ENCODE measurements around the gene SLC9A3. TPM values are rescaled to one million over a fixed set of nuclear protein-coding genes. Genes with fewer than 3 reads are reported as not detected.

Gene SLC9A3
- total RNA-seq, 4 donors from 2014 or later = 3.7 to 5.9 (median 4.3) TPM

GRCh38 chr5:502325-503079 lies 21.7 kb downstream of the SLC9A3 start:
- Histone ChIP-seq H3K27me3 (peaks cover 81% of the 10 kb centered on the region), H3K4me1 (peaks cover 14% of the 10 kb centered on the region), H3K4me3 (no peak overlapping the region), H3K9me3 (no peaks in the 10 kb centered on the region), H3K36me3 (no peaks in the 10 kb centered on the region), H3K27ac (no peak overlapping the region)
- TF ChIP-seq POLR2A (IDR thresholded peaks at IDR 0.05) = no peak
- no peak for TF ChIP-seq POLR2AphosphoS5 (IDR thresholded peaks at IDR 0.05)
- no peak for TF ChIP-seq EP300 (IDR thresholded peaks at IDR 0.05)
- no peak for DNase-seq (ENCODE audit: low spot score in 2 of 2)
- 81% methylated on average over 34 of the region's 36 CpGs for WGBS

GRCh38 chr5:501831-502184 lies 22.4 kb downstream of the SLC9A3 start:
- no peak for TF ChIP-seq POLR2A (IDR thresholded peaks at IDR 0.05)
- no peak for TF ChIP-seq POLR2AphosphoS5 (IDR thresholded peaks at IDR 0.05)
- no peak for TF ChIP-seq EP300 (IDR thresholded peaks at IDR 0.05)
- TF ChIP-seq CTCF (IDR thresholded peaks at IDR 0.05) = no peak
- Histone ChIP-seq H3K9me3 (no peaks in the 10 kb centered on the region), H3K36me3 (no peaks in the 10 kb centered on the region), H3K27ac (no peak overlapping the region), H3K27me3 (peaks cover 88% of the 10 kb centered on the region), H3K4me1 (peaks cover 14% of the 10 kb centered on the region), H3K4me3 (peak overlapping the region; percentile 10)
- 31% methylated on average over 9 of the region's 23 CpGs for WGBS
- no peak for DNase-seq (ENCODE audit: low spot score in 2 of 2)

- no peak for DNase-seq (ENCODE audit: low spot score in 2 of 2)
- no peak overlapping the region for H3K27ac ChIP-seq
- peak overlapping the region; percentile 10 for H3K4me3 ChIP-seq
- H3K27me3 ChIP-seq = peaks cover 86% of the 10 kb centered on the region
- WGBS = 56% methylated on average over 17 of the region's 41 CpGs
- H3K4me1 ChIP-seq = peaks cover 14% of the 10 kb centered on the region
- H3K36me3 ChIP-seq = no peaks in the 10 kb centered on the region
- no peak for TF ChIP-seq CTCF (IDR thresholded peaks at IDR 0.05)
- TF ChIP-seq POLR2AphosphoS5 (IDR thresholded peaks at IDR 0.05) = no peak
- TF ChIP-seq EP300 (IDR thresholded peaks at IDR 0.05) = no peak
- no peak for TF ChIP-seq POLR2A (IDR thresholded peaks at IDR 0.05)
- no peaks in the 10 kb centered on the region for H3K9me3 ChIP-seq
These were observed 23.0 kb downstream of the SLC9A3 start for GRCh38 chr5:501105-501830.

- no peak overlapping the region for H3K4me3 ChIP-seq
- H3K27me3 ChIP-seq = peaks cover 83% of the 10 kb centered on the region
These were observed 23.8 kb downstream of the SLC9A3 start for GRCh38 chr5:500491-500890.

More at GRCh38 chr5:500491-500890, 23.8 kb downstream of the SLC9A3 start:
- Histone ChIP-seq H3K4me1 (peaks cover 14% of the 10 kb centered on the region), H3K36me3 (no peaks in the 10 kb centered on the region), H3K9me3 (no peaks in the 10 kb centered on the region), H3K27ac (no peak overlapping the region)
- DNase-seq (ENCODE audit: low spot score in 2 of 2) = no peak
- 89% methylated on average over 10 of the region's 10 CpGs for WGBS
- TF ChIP-seq CTCF (IDR thresholded peaks at IDR 0.05) (no peak), EP300 (IDR thresholded peaks at IDR 0.05) (no peak), POLR2A (IDR thresholded peaks at IDR 0.05) (no peak), POLR2AphosphoS5 (IDR thresholded peaks at IDR 0.05) (no peak)
